Dermis blood vessel endothelial cell (primary cell): ENCODE data around the gene CAPN8. TPM values are rescaled to one million over a fixed set of nuclear protein-coding genes. Genes with fewer than 3 reads are reported as not detected.

ENCODE experiments used
- DNase-seq: peaks from one replicate; pipeline ENCODE4 v3.0.0; 2010
- total RNA-seq: library from RNA; depleted of rRNA; stranded (reverse); fragments of >200 nt; gene quantifications from 2 replicates; pipeline ENCODE4 v1.2.3, GENCODE V29; 2014

CAPN8 gene
- total RNA-seq, 1 donor from 2014 or later, result not detected

- no peak for DNase-seq
Observed at GRCh38 chr1:223702735-223703667, 37.5 kb upstream of the CAPN8 start.

- DNase-seq, result peak; percentile 77
Observed at GRCh38 chr1:223700942-223701637, 35.6 kb upstream of the CAPN8 start.

- no peak for DNase-seq
Observed at GRCh38 chr1:223700388-223700918, 35.0 kb upstream of the CAPN8 start.

- DNase-seq, result no peak
Observed at GRCh38 chr1:223695941-223696340, 30.4 kb upstream of the CAPN8 start.

- no peak for DNase-seq
Observed at GRCh38 chr1:223695014-223695548, 29.6 kb upstream of the CAPN8 start.

GRCh38 chr1:223691121-223691520 lies 25.6 kb upstream of the CAPN8 start:
- DNase-seq, result no peak

- DNase-seq, result no peak
Observed at GRCh38 chr1:223684488-223684792, 18.9 kb upstream of the CAPN8 start.

DNA sequence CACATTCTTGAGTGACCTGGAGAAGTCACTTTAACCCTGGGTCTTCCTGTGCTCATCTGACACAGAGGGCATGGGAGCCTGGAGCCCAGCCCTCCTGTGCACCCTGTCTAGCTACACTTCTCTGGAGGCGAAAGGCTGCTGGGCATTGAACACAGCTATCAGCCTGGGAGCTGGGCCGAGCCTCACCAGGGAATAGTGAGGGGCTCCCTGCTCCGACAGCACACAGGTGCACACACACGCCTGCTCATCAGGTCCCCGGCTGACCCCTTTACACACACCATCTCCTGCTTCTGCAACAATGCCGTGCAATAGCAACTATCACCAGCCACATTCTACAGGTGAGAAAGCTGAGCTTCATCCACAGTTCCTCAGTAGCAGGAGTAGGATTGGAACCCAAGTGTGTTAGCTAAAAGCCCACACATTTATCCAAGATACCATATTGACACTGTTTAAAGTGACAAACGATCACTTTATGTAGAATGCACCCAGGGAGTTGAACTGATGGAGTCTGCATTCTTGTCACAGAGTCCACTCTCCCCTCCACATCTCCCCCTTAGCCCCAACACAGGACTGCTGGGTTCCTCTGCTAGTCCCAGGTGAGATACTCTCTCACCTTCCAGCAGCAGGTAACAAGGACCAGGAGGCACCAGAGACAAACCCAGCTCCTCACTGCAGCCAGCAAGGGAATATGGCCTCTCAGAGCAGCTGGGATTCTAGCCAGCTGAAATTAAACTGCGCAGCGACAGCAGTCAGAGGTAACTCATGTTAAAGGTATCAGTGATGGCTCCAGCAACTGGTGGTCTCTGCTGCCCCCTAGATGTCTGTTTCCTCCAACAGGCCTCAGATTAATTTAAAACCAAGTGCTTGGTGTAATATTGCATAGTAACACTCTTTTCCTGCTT lies 18.3 kb upstream of the CAPN8 start:
- DNase-seq, result peak; percentile 73

DNA sequence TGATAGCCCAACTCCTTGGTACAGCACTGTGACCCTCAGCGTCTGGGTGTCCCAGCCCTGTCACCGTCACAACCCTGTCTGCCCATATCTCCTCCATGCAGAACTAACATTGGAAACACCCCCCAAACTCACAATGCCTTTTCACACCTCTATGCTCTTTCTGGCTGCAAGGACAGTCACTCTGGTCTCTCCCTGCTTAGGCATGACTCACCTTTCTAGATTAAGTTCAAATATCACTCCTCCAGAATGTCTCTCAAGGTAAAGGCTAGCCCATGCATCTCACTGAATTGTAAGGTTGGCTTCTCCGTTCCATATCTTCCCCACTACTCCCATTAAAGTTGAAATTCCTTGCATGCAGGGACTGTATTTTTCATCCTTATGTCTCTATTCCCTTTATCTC lies 17.0 kb upstream of the CAPN8 start:
- DNase-seq, result no peak

- no peak for DNase-seq
Observed at GRCh38 chr1:223680188-223680587, 14.7 kb upstream of the CAPN8 start.

- DNase-seq, result no peak
Observed at GRCh38 chr1:223678841-223679240, 13.3 kb upstream of the CAPN8 start.

DNA sequence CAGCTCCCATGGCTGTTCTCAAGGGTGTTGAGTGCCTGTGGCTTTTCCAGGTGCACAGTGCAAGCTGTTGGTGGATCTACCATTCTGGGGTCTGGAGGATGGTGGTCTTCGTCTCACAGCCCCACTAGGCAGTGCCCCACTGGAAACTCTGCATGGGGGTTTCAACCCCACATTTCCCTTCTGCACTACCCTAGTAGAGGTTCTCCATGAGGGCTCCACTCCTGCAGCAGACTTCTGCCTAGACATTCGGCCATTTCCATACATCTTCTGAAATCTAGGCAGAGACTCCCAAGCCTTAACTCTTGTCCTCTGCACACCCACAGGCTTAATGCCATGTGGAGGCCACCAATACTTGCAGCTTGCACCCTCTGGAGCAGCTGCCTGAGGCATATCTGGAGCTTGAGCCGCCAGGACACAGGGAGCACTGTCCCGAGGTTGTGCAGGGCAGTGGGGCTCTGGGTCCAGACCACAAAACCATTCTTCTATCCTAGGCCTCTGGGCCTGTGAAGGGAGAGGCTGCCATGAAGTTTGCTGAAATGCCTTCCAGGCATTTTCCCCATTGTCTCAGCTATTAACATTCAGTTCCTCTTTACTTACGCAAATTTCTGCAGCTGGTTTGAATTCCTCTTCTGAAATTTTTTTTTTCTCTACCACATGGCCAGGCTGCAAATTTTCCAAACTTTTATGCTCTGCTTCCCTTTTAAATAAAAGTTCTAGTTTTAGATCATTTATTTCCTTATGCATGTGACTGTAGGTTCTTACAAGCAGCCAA lies 8.8 kb upstream of the CAPN8 start:
- DNase-seq, result no peak

DNA sequence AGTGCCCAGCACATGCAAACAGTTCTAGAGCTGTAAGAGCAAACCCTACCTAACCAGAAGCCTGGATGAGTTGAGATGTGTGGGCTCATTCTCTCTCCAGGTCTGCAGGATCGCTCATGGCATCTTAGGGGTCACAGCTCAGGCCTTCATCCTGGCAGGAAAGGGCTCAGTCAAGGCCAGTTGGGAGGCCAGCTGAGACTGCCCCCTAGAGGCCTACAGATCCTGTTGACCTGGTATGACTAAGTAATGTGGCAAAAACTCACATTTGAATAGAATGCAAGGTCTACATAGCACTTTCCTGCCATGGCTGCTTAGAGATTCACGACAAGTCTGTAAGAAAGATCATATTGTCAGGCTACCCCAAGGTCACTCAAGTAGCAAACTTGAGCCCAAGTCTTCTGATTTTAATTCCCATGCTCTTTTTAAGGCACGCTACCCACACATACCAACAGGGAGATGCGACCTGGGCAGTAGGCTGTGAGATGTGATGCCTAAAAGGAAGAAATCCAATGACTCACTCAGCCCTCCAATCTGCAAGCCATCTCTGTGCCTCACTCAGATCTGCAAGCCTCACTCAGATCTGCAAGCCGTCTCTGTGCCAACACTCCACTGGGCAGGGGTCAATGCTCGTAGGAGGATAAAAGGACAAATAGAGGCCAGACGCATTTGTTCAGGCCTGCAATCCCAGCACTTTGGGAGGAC lies 5.1 kb upstream of the CAPN8 start:
- DNase-seq, result peak; percentile 60

DNA sequence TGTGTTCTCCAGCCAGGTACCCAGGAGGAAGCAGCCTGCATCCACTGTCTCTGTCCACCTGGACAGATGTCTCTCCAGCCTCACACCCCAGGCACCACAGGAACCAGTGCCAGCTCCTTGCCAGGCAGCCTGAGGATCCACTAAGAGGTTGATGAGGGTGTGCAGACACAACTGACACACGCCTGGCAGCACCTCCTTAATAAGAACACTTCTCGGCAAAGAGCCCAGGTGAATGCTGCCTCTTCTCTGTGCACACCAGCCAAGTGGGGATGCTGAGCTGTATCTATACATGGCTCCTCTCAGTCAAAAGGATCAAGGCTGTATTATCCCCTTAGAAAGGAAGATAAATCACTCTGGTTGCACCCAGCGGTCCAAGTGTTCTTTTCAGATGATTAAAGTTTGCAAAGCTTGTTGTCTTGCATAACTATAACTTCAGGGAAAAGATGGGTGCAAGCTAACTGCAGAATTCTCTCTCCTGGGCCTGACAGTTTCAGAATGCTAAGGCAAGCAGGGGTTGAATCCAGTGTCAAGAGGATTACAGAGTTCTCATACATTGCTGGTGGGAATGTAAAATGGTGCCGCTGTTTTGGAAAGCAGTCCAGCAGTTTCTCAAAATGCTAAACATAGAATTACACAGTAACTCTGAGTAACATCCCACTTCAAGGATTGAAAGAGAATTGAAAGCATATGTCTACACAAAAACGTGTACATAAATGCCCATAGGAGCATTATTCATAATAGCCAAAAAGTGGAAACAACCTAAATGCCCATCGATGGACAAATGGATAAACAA lies 3.7 kb upstream of the CAPN8 start:
- DNase-seq, result no peak

GRCh38 chr1:223667484-223668182 lies 2.1 kb upstream of the CAPN8 start:
- DNase-seq, result no peak

DNA sequence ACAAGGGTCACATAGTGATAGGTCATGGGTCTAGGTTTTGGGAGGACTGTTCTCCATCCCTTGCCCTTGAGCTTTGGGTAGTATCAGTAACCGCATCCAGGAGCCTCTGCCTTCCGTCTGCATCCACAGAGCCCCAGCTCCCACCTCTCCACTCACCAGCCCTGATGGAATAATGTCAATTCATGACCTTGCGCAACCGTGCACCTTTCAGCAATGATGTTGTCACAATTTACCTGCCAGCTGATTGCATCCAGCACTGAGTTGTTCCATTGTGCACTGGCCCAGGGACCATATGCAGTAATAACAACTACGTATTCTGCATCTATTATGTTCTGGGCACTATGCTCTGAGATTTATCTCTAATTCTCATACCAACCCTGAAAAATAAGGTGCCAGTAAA lies 1.4 kb downstream of the CAPN8 start:
- DNase-seq, result no peak

GRCh38 chr1:223662943-223663342 lies 2.6 kb downstream of the CAPN8 start:
- no peak for DNase-seq

- DNase-seq, result no peak
Observed at GRCh38 chr1:223659711-223660110, 5.8 kb downstream of the CAPN8 start.

DNA sequence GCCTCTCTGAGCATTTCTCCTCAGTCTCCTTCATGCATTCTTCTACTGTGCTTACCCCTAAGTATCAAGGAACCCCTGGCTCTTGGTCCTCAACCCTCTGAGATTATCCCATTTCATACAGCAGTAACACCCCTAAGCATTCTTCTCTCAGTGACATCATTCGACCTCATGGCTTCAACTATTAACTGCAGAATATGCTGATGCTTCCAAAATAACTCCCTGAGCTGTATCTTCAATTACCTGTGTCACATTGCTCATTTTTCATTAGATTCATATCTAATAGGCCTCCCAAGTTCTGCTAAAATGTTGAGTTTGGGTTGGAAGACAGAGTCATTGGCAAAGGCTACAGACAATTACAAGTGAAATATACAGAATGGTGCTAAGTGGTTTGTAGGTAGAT lies 7.5 kb downstream of the CAPN8 start:
- DNase-seq, result no peak

DNA sequence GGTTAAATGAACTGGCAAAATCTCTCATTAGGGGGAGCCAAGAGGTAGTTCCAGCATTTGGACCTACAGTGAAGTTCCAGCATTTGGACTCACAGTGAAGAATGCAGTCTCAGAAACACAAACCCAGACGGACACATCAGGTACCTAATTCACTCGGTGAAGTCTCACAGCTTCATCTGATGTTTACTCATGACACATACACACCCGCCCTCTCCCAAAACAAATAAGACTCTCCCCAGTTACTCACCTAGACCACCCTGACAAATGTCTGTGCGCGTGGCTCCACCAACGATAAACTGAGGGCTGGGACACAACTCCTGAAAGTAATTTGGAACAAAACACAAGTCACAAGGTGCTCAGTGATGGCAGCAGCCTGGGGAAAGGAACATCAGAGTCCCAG lies 11.4 kb downstream of the CAPN8 start:
- no peak for DNase-seq
